ENCODE results near the gene LRRC4C.

DNA sequence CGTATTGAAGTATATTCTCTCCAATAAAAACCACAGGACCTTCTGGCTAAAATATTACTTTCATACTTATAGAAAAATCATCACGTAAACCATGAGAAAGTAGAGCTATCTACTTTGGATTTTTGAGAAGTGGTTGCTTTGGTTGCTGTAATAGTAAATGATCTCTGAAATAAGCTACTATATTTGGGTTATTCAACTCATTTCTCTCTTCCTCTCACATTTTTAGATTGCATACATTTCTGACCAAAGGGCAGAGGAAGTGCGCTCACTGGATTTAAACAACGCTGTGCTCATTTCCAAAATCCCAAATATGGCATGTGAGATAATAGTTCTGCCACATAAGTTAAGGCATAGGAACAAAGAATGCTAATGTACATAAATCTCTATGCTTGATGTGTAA is 357.0 kb downstream of the LRRC4C start:
- TF ChIP-seq POLR2AphosphoS5 (IDR thresholded peaks at IDR 0.05), result no peak
- TF ChIP-seq, protein P1, sequence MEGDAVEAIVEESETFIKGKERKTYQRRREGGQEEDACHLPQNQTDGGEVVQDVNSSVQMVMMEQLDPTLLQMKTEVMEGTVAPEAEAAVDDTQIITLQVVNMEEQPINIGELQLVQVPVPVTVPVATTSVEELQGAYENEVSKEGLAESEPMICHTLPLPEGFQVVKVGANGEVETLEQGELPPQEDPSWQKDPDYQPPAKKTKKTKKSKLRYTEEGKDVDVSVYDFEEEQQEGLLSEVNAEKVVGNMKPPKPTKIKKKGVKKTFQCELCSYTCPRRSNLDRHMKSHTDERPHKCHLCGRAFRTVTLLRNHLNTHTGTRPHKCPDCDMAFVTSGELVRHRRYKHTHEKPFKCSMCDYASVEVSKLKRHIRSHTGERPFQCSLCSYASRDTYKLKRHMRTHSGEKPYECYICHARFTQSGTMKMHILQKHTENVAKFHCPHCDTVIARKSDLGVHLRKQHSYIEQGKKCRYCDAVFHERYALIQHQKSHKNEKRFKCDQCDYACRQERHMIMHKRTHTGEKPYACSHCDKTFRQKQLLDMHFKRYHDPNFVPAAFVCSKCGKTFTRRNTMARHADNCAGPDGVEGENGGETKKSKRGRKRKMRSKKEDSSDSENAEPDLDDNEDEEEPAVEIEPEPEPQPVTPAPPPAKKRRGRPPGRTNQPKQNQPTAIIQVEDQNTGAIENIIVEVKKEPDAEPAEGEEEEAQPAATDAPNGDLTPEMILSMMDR (IDR thresholded peaks at IDR 0.05), result no peak
- TF ChIP-seq POLR2A (IDR thresholded peaks at IDR 0.05), result no peak
- TF ChIP-seq EP300 (IDR thresholded peaks at IDR 0.05), result no peak
